H1 (cell line): Measurements from ENCODE around the gene FXYD5. TPM values are rescaled to one million over a fixed set of nuclear protein-coding genes. Genes with fewer than 3 reads are reported as not detected.

ENCODE experiments used
- BCL11A ChIP-seq, 2 experiments: IDR thresholded peaks; one replicate each; pipeline ENCODE4 v1.6.1; 2011; ENCODE audit warnings: low read depth in 2 of 2, low read length in 2 of 2, mild to moderate bottlenecking in 2 of 2
- KDM5A ChIP-seq: fragments of 200-600 bp; IDR thresholded peaks from 2 replicates; pipeline ENCODE4 v1.7.1; 2012; ENCODE audit warnings: mild to moderate bottlenecking, low read length, inconsistent platforms, mixed read lengths
- polyA plus RNA-seq, 7 experiments: library from polyadenylated mRNA; depleted of rRNA in 3 of 7; stranded (reverse) in 5 of 7; unstranded in 2 of 7; fragments of >200 nt in 5 of 7; fragments of 200-250 nt in 2 of 7; gene quantifications; 1 replicate in 5 of 7; 2 replicates in 1 of 7; 4 replicates in 1 of 7; pipeline versions ENCODE4 v1.2.1 to v1.2.3, GENCODE V29; 2011 to 2013; ENCODE audit warnings: missing spikeins in 2 of 7, mixed read lengths in 2 of 7
- total RNA-seq: library from RNA; stranded (reverse); fragmentation: NEBNext Ultra II Directional; extraction: Animal tissue kit (Norgen Biotek cat#: 25700); gene quantifications from 2 replicates; pipeline ENCODE4 v1.2.1, GENCODE V29; 2021

FXYD5 gene
- total and polyA plus RNA-seq, 2 of the 8 experiments (the other 6 are each of a cell fraction or from before 2014, with no cell fraction given): 99.0 to 191 TPM

- TF ChIP-seq BCL11A (IDR thresholded peaks at IDR 0.05; ENCODE audit: low read depth in 2 of 2, low read length in 2 of 2): no peak
- no peak for TF ChIP-seq KDM5A
- TF ChIP-seq, all 59 proteins: peak for 0
Measured at GRCh38 chr19:35136231-35136630, 18.3 kb upstream of the FXYD5 start (continued).
